ENCODE data around the gene PITPNB.

GRCh38 chr22:27840436-27840835, 78.6 kb downstream of the PITPNB start:
- no peak for TF ChIP-seq POLR2A (IDR thresholded peaks at IDR 0.05; ENCODE audit: low read depth, low read length)
- no peak for TF ChIP-seq TAF1 (IDR thresholded peaks at IDR 0.05; ENCODE audit: borderline replicate concordance, low read depth, low read length)
- TF ChIP-seq POLR2AphosphoS5 (IDR thresholded peaks at IDR 0.05; ENCODE audit: low read depth, low read length): no peak
